HG02642 (cell line): ENCODE results near the gene MBD3L4.
A peak's percentile ranks its signal among the peaks of the same experiment; 100 is the strongest.
"Not testable (repeated sequence)": the region's sequence is repeated elsewhere in the genome, so short reads cannot be mapped to it uniquely, and the experiment has no call there.

Experiments used
- ATAC-seq: cut with Tn5 transposase; IDR thresholded peaks from one replicate; pipeline ENCODE4 v1.9.1; 2021; ENCODE audit warnings: mild to moderate bottlenecking; ENCODE audit not compliant: unreplicated experiment, poor library complexity

Gene MBD3L4

GRCh38 chr19:7040079-7040478 is at the start of gene MBD3L4:
TSS of gene MBD3L4 (minus strand) at chr19:7040179. CDS start at chr19:7040144, 35 bp downstream.
- ATAC-seq = not testable (repeated sequence)

- no peak for ATAC-seq
Observed at GRCh38 chr19:7088999-7089398, 49.0 kb upstream of the MBD3L4 start.

- ATAC-seq = no peak
Observed at GRCh38 chr19:7083076-7083956, 43.3 kb upstream of the MBD3L4 start.

- no peak for ATAC-seq
Observed at GRCh38 chr19:7078008-7078407, 38.0 kb upstream of the MBD3L4 start.

- ATAC-seq = no peak
Observed at GRCh38 chr19:7076151-7076550, 36.2 kb upstream of the MBD3L4 start.

GRCh38 chr19:7074705-7075282 is 34.8 kb upstream of the MBD3L4 start:
- ATAC-seq = no peak

- ATAC-seq = no peak
Observed at GRCh38 chr19:7072541-7072940, 32.6 kb upstream of the MBD3L4 start.

GRCh38 chr19:7069904-7070226 is 29.9 kb upstream of the MBD3L4 start:
- no peak for ATAC-seq

- peak; percentile 95 for ATAC-seq
Observed at GRCh38 chr19:7069042-7069903, 29.3 kb upstream of the MBD3L4 start, which contains the start of gene ZNF557. TSS of gene ZNF557 (plus strand) at chr19:7069703. CDS start at chr19:7075075, 5,372 bp downstream.

GRCh38 chr19:7068599-7068998 is 28.6 kb upstream of the MBD3L4 start:
- no peak for ATAC-seq

GRCh38 chr19:7067716-7068115 is 27.7 kb upstream of the MBD3L4 start:
- ATAC-seq = no peak

- not testable (repeated sequence) for ATAC-seq
Observed at GRCh38 chr19:7067122-7067521, 27.1 kb upstream of the MBD3L4 start.

GRCh38 chr19:7063764-7064418 is 23.9 kb upstream of the MBD3L4 start:
- no peak for ATAC-seq

- no peak for ATAC-seq
Observed at GRCh38 chr19:7063339-7063738, 23.4 kb upstream of the MBD3L4 start.

GRCh38 chr19:7059977-7060376 is 20.0 kb upstream of the MBD3L4 start:
- ATAC-seq = not testable (repeated sequence)

- not testable (repeated sequence) for ATAC-seq
Observed at GRCh38 chr19:7058576-7058975, 18.6 kb upstream of the MBD3L4 start, which contains the start of gene MBD3L3. TSS of gene MBD3L3 (minus strand) at chr19:7058676. CDS start at chr19:7058605, 71 bp downstream.

- not testable (repeated sequence) for ATAC-seq
Observed at GRCh38 chr19:7056371-7056770, 16.4 kb upstream of the MBD3L4 start.

GRCh38 chr19:7055679-7056078 is 15.7 kb upstream of the MBD3L4 start:
- ATAC-seq = not testable (repeated sequence)

- not testable (repeated sequence) for ATAC-seq
Observed at GRCh38 chr19:7054635-7055368, 14.8 kb upstream of the MBD3L4 start.
